ENCODE results near the gene RGS10. TPM values are rescaled to one million over a fixed set of nuclear protein-coding genes. Genes with fewer than 3 reads are reported as not detected.

RGS10 gene
- total RNA-seq, 1 experiment from 2014 or later: 10.6 TPM

DNA sequence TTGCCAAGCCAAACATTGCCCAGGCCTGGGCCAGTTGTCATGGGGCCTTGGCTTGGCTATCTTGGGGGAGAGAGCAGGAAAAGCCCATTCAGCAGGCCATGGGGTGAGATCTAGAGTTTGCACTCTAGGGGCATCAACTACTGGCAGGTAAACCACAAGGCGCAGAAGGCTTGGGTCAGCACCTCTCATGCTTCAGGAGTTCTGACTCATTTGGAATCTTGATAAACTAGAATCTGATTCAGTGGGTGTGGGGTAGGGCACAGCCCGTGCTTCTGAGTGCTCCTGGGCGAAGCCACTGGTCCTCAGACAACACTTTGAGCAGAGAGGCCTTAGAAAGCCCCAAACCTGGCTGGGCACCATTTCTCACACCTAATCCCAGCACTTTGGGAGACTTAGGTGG, 81.1 kb downstream of the RGS10 start:
- H3K36me3 Mint-ChIP-seq (ENCODE audit: insufficient read depth in 1 of 3, low read depth in 3 of 3): peaks cover 0 to 5% (median 2%) of the 10 kb centered on the region in 3 experiments; a peak in 4 of 7 replicates
- Histone ChIP-seq H3K56ac (ENCODE audit: insufficient read length, low read depth, low read length) (no peak overlapping the region), H3K4ac (ENCODE audit: low read depth, low read length) (no peak overlapping the region), H3K23me2 (ENCODE audit: insufficient read length, low read depth, low read length, poor library complexity, severe bottlenecking) (no peaks in the 10 kb centered on the region), H4K91ac (ENCODE audit: insufficient read length, low read depth, low read length) (no peak overlapping the region), H3K79me2 (ENCODE audit: insufficient read depth, low read length) (no peaks in the 10 kb centered on the region), H2AFZ (ENCODE audit: low read length) (no peak overlapping the region), H2AK5ac (ENCODE audit: insufficient read length, low read length) (no peak overlapping the region), H3K4me2 (ENCODE audit: insufficient read depth, insufficient read length, low read length) (no peak overlapping the region), H3K4me1 (ENCODE audit: insufficient read depth, low read length) (no peaks in the 10 kb centered on the region), H3K27ac (ENCODE audit: insufficient read length, low read depth, low read length) (no peak overlapping the region), H2BK120ac (ENCODE audit: low read depth, low read length, poor library complexity, severe bottlenecking) (no peak overlapping the region), H3K9me3 (ENCODE audit: control insufficient read depth, low read depth, low read length) (no peaks in the 10 kb centered on the region), H2BK20ac (ENCODE audit: low read depth, low read length, poor library complexity, severe bottlenecking) (no peak overlapping the region), H3K14ac (ENCODE audit: insufficient read depth, low read length) (no peak overlapping the region), H4K8ac (replicated peaks; ENCODE audit: insufficient read length, low read depth, low read length) (no peak overlapping the region), H3K18ac (ENCODE audit: insufficient read length, low read depth, low read length) (no peak overlapping the region), H3K23ac (ENCODE audit: insufficient read length, low read depth, low read length) (no peak overlapping the region), H3K79me1 (ENCODE audit: insufficient read depth, low read depth, low read length, poor library complexity, severe bottlenecking) (no peaks in the 10 kb centered on the region), H3K9ac (ENCODE audit: extremely low read depth, insufficient read length, low read length) (no peak overlapping the region), H3T11ph (ENCODE audit: low read length) (no peak overlapping the region), H2BK12ac (ENCODE audit: insufficient read length, low read depth, low read length) (no peak overlapping the region), H2BK15ac (ENCODE audit: low read depth, low read length) (no peak overlapping the region), H3K27me3 (ENCODE audit: insufficient read depth, low read length) (no peaks in the 10 kb centered on the region), H4K20me1 (ENCODE audit: control insufficient read depth, insufficient read depth, insufficient read length) (no peaks in the 10 kb centered on the region), H2BK5ac (ENCODE audit: insufficient read length, low read length) (no peak overlapping the region), H4K5ac (ENCODE audit: insufficient read length, low read depth, low read length) (no peak overlapping the region)
- H3K9me3 Mint-ChIP-seq: peaks cover 8 to 12% of the 10 kb centered on the region in 2 experiments
- H3K4me1 Mint-ChIP-seq: peaks cover 0 to 11% of the 10 kb centered on the region in 2 experiments; a peak in 2 of 4 replicates
- H3K4me3 Mint-ChIP-seq: no peak overlapping the region
- H3K27me3 Mint-ChIP-seq (ENCODE audit: low read depth): peaks cover 37% of the 10 kb centered on the region
- DNase-seq: no peak
- H3K27ac Mint-ChIP-seq: no peak overlapping the region
- TF ChIP-seq, protein P1, sequence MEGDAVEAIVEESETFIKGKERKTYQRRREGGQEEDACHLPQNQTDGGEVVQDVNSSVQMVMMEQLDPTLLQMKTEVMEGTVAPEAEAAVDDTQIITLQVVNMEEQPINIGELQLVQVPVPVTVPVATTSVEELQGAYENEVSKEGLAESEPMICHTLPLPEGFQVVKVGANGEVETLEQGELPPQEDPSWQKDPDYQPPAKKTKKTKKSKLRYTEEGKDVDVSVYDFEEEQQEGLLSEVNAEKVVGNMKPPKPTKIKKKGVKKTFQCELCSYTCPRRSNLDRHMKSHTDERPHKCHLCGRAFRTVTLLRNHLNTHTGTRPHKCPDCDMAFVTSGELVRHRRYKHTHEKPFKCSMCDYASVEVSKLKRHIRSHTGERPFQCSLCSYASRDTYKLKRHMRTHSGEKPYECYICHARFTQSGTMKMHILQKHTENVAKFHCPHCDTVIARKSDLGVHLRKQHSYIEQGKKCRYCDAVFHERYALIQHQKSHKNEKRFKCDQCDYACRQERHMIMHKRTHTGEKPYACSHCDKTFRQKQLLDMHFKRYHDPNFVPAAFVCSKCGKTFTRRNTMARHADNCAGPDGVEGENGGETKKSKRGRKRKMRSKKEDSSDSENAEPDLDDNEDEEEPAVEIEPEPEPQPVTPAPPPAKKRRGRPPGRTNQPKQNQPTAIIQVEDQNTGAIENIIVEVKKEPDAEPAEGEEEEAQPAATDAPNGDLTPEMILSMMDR (conservative IDR thresholded peaks at IDR 0.05): no peak
- no CpG with 5 or more reads among the region's 3 CpGs for WGBS (ENCODE audit: extremely low coverage, insufficient read length, low lambda C conversion rate)
